HTR-8/SVneo (cell line): Measurements from ENCODE around the gene TMEM239.
"Not testable (repeated sequence)": the region's sequence is repeated elsewhere in the genome, so short reads cannot be mapped to it uniquely, and the experiment has no call there.

Experiments used
- DNase-seq: peaks from one replicate; pipeline ENCODE4 v3.0.0; 2011; ENCODE audit warnings: low spot score, mixed read lengths; ENCODE audit not compliant: insufficient read length
- FAIRE-seq: peaks from 2 replicates; lab custom pipeline; 2011; peaks lifted over from hg19 to GRCh38; lab: Jason Lieb, UNC

TMEM239 gene

GRCh38 chr20:2817891-2818595 is 1.9 kb downstream of the TMEM239 start:
- DNase-seq (no peak), FAIRE-seq (no peak)

- FAIRE-seq (no peak), DNase-seq (no peak)
Observed at GRCh38 chr20:2820084-2820895, 4.1 kb downstream of the TMEM239 start.

DNA sequence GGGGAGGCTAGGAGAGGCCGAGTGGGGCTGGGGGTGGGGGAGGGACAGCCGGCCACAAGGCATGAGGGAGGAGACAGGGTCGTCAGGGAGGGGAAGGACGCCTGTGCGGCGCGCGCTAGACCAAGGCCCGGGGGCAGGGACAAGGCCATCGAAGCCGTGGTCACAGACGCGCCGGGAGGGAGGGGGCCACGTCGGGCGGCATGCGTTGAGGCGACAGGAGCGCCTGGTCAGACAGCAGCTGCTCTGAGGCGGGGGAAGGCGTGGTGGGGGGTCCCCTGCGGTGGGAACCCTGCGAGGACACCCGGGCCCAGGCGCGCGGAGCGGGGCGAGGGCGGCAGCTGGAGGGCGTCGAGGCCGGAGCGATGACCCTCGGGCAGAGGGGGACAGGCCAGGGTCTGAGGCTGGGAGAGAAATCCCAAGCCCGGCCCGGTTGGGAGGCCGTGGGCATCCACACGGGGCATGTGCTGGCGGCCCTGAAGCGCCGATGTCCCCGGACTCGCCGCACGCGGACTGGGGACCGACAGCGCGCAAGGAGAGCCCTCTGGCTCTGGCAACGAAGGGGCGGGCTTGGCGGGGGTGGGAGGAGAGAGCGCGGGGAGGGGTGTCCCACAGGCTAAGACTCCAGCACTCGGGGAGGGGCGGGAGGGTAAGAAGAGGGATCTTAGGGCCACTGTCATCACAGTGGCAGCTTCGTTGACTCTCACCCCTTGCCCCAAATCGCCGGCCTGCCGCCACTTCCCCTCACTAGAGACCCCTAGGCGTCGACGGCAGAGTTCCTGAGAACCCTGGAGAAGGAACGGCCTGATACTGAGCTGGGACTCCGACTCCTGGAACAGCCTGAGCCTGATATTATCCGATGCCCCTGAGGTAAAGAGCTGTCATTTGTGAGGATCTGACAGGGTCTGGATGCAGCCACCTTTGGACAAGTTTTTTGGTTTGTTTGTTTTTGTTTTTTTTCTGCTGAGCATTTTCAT is 5.0 kb downstream of the TMEM239 start:
- FAIRE-seq (no peak), DNase-seq (no peak)

DNA sequence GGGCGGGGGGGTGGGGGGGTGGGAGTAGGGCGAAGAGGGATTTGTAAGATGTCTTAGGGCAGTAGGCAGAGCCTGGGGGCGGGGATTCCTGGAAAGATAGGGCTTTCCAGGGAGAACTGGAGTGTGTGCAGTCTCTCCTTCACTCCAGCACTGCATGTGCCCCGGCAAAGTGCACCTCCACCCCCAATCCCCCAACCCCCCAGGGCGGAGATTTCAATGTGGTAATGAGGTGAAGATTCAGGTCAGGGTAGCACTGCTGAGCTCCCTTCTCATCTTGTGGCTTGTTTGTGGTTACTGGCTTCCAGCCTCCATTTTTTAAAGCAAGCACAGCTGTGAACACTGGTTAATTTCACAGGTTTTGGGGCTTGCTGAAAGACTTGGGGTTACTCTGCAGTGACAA is 5.9 kb downstream of the TMEM239 start:
- no peak for FAIRE-seq
- DNase-seq = no peak

DNA sequence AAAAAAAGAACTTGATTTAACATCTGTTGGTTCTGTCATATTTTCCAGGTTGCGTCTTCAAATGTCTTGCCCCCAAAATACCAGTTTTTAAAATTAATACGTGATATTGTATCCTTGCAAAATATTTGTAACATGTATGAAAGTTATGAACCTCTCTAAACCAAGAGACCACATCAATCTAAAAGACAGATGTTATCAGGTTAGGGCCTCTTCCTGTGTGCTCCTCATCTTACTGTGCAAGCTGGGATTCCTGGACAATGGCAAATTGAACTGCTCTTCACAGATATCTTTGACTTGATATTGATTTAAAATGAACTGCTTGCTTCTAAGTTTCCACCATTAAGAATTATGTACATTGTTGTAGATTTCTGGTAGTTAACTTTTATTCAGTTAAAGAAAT is 9.6 kb downstream of the TMEM239 start:
- FAIRE-seq (no peak), DNase-seq (no peak)

- no peak for FAIRE-seq
- no peak for DNase-seq
Observed at GRCh38 chr20:2826655-2827054, 10.5 kb downstream of the TMEM239 start.

GRCh38 chr20:2829376-2829775 is 13.2 kb downstream of the TMEM239 start:
- DNase-seq = no peak
- FAIRE-seq = no peak

DNA sequence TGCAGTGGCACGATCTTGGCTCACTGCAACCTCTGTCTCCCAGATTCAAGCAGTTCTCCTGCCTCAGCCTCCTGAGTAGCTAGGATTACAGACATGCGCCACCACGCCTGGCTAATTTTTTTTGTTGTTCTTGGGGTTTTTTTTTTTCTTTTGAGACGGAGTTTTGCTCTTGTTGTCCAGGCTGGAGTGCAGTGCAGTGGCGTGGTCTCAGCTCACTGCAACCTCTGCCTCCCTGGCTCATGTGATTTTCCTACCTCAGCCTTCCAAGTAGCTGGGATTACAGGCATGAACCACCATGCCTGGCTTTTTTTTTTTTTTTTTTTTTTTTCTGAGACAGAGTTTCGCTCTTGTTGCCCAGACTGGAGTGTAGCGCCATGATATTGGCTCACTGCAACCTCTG is 15.0 kb downstream of the TMEM239 start:
- not testable (repeated sequence) for FAIRE-seq, DNase-seq

- DNase-seq (no peak), FAIRE-seq (no peak)
Observed at GRCh38 chr20:2833761-2834160, 17.6 kb downstream of the TMEM239 start.

DNA sequence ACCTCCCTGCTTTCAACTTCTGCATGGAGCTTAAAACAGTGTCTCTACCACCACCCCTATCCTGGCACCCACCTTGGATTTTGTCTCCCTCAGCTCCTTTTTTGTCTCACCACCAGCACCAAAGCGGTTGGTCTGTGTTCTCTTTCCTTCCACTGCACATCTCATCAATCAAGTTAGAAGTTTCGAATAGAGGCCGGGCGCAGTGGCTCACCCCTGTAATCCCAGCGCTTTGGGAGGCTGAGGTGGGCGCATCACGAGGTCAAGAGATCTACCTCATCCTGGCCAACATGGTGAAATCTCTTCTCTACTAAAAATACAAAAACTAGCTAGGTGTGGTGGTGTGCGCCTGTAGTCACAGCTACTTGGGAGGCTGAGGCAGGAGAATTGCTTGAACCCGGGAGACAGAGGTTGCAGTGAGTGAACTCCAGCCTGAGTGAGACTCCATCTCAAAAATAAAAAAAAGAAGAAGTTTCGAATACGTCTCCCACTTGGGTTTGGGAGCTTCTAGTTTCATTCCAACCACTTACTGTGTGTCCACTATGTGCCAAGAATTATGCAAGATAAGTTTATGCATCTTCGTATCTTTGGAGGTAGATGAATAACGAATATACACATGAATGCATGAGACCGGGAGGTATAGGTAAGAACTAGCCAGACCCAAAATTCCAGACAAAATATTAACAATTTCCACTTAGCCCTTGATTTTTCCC is 18.4 kb downstream of the TMEM239 start:
- FAIRE-seq (no peak), DNase-seq (no peak)

GRCh38 chr20:2835331-2835796 is 19.2 kb downstream of the TMEM239 start:
- FAIRE-seq (no peak), DNase-seq (no peak)

DNA sequence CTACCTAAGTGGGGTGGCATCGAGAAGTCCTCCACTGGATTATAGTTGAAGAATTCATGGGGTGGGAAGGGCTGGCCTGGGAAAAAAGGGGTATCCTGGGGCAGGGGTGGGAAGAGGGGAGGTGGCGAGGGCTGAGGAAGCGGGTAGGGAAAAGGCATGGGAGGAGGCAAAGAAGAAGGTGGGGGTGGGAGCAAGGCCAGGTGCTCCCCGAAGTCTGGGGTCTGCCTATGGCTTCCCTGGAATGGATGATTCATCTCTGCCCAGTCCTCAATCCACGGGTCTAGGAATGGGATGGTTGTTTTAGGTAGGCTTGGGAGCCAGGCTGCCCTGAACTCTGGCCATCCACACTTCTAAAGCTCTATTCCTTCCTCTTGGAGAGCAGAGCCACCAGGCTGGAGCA is 19.9 kb downstream of the TMEM239 start:
- FAIRE-seq = no peak

DNA sequence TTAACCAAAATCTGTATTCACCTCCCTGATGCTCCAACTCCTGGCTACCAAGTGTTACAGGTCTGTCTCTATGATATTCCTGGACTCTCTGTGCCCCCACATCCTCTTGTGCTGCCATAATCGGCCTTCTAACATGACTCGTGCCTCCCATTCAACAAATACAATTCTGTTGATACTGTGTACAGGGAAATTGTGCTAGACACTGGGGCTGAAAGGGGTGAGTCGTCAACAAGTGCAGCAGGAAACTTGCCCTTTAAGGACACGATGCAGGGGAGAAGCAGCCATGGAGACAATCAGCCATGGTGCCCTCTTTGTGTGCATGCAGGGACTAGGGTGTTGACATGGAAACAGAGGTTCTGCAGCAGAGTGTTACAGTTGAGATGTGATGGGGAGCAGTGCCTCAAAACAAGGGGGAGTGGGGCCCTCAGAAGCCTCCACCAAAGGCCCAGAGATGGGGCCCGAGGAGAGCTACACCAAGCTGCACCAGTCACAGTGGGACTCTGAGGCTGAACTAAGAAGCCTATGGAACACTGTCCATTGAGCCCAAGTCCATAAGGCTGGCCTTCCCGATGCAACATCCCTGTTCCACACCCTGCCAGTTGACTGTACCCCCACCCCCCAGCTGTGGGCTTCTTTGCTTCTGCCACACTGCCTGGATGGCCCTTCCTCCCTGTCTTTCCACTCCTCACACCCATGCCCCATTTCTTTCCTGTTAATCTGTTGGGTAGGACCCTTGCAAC is 21.2 kb downstream of the TMEM239 start:
- FAIRE-seq (no peak), DNase-seq (no peak)

More for the DNA sequence above, 19.9 kb downstream of the TMEM239 start:
- DNase-seq = no peak

GRCh38 chr20:2838170-2838797 is 22.1 kb downstream of the TMEM239 start:
- FAIRE-seq = no peak
- DNase-seq = no peak

- peak; percentile 74 for FAIRE-seq
Observed at GRCh38 chr20:2838847-2839671, 22.9 kb downstream of the TMEM239 start.

DNA sequence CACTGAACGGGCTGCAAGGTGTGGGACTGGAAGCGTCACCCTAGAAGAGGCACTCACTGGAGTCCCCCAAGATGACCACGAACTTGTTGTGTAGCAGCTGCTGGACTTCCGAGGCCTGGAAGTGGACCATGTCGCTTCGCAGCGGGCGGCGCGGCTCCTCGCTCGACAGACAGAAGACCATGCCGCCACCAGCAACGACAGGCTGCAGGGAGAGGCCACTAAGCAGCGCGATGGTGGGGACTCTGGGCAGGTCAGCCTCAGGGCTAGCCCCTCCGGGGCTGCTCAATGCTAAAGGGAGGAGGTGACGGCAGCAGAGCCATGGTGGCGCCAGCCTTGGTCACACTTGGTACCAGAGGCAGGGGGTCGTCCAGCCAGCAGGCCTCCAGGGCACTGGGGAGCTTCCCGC is 23.6 kb downstream of the TMEM239 start:
- DNase-seq = no peak
- no peak for FAIRE-seq

More at GRCh38 chr20:2838847-2839671, 22.9 kb downstream of the TMEM239 start:
- no peak for DNase-seq

- DNase-seq (peak; percentile 98), FAIRE-seq (peak; percentile 97)
Observed at GRCh38 chr20:2840138-2840966, 24.2 kb downstream of the TMEM239 start, which contains the start of the genes PCED1A and VPS16. Gene PCED1A (minus strand): TSS chr20:2840655. CDS start chr20:2839912, 743 bp downstream. Gene VPS16 (plus strand): TSS chr20:2840745. CDS start chr20:2840775, 30 bp downstream.
